OCI-LY1 (cell line): ENCODE data around the gene MBTD1.

ENCODE experiments used
- EZH2 ChIP-seq: fragments of 200-600 bp; sonication (generic), shearing (Covaris generic); IDR thresholded peaks from 2 replicates; pipeline ENCODE4 v1.8.0; 2017; ENCODE audit warnings: borderline replicate concordance, mixed run types, mild to moderate bottlenecking, antibody characterized with exemption, low read length, moderate library complexity, mixed read lengths
- TF ChIP-seq, protein P1 (sequence below): fragments of 200-600 bp; sonication (generic), shearing (Covaris generic); IDR thresholded peaks from 2 replicates; pipeline ENCODE4 v1.5.1; 2017; ENCODE audit warnings: mild to moderate bottlenecking, antibody characterized with exemption, low read length, moderate library complexity, mixed read lengths

DNA sequence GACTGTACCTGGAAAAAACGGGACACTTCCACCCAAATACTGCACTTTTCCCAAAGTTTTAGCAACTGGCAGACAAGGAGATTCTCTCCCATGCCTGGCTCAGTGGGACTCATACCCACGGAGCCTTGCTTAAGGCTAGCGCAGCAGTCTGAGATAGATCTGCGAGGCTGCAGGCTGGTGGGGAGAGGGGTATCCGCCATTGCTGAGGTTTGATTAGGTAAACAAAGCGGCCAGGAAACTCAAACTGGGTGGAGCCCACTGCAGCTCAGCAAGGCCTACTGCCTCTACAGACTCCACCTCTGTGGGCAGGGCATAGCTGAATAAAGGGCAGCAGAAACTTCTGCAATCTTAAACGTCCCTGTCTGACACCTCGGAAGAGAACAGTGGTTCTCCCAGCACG lies 45.3 kb upstream of the MBTD1 start:
- TF ChIP-seq EZH2: no peak
- TF ChIP-seq, protein P1, sequence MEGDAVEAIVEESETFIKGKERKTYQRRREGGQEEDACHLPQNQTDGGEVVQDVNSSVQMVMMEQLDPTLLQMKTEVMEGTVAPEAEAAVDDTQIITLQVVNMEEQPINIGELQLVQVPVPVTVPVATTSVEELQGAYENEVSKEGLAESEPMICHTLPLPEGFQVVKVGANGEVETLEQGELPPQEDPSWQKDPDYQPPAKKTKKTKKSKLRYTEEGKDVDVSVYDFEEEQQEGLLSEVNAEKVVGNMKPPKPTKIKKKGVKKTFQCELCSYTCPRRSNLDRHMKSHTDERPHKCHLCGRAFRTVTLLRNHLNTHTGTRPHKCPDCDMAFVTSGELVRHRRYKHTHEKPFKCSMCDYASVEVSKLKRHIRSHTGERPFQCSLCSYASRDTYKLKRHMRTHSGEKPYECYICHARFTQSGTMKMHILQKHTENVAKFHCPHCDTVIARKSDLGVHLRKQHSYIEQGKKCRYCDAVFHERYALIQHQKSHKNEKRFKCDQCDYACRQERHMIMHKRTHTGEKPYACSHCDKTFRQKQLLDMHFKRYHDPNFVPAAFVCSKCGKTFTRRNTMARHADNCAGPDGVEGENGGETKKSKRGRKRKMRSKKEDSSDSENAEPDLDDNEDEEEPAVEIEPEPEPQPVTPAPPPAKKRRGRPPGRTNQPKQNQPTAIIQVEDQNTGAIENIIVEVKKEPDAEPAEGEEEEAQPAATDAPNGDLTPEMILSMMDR: no peak
